Loucy (cell line): ENCODE measurements around the gene ZDHHC11.
"Not testable (repeated sequence)": the region's sequence is repeated elsewhere in the genome, so short reads cannot be mapped to it uniquely, and the experiment has no call there.

Experiments
- H2AFZ ChIP-seq: fragments of 200-600 bp; sonication (generic); 2 replicates; pipeline ENCODE4 v1.6.0; 2016; ENCODE audit warnings: antibody characterized with exemption, mild to moderate bottlenecking, low read length, moderate library complexity
- H3F3A ChIP-seq: fragments of 200-600 bp; 2 replicates; pipeline ENCODE4 v1.6.0; 2016; ENCODE audit warnings: antibody characterized with exemption, low read depth, mild to moderate bottlenecking
- H3K27me3 ChIP-seq: fragments of 200-600 bp; sonication (generic); 2 replicates; pipeline ENCODE4 v1.6.1; 2014; ENCODE audit warnings: low read length, mild to moderate bottlenecking; ENCODE audit not compliant: insufficient read depth, poor library complexity, severe bottlenecking
- H3K36me3 ChIP-seq: fragments of 200-600 bp; sonication (generic); 2 replicates; pipeline ENCODE4 v1.6.1; 2016; ENCODE audit warnings: low read length; ENCODE audit not compliant: insufficient read depth
- H3K4me1 ChIP-seq: fragments of 200-600 bp; sonication (generic); 2 replicates; pipeline ENCODE4 v1.5.1; 2014; ENCODE audit warnings: low read length, mild to moderate bottlenecking; ENCODE audit not compliant: insufficient read depth, poor library complexity, severe bottlenecking
- H3K4me2 ChIP-seq: fragments of 200-600 bp; sonication (generic); 2 replicates; pipeline ENCODE4 v1.6.0; 2014; ENCODE audit warnings: antibody characterized with exemption, low read length, low read depth, mild to moderate bottlenecking; ENCODE audit not compliant: poor library complexity, severe bottlenecking
- H3K4me3 ChIP-seq: fragments of 200-600 bp; sonication (generic); 2 replicates; pipeline ENCODE4 v1.5.1; 2014; ENCODE audit warnings: low read length, mild to moderate bottlenecking, mixed read lengths; ENCODE audit not compliant: poor library complexity, severe bottlenecking
- H3K79me2 ChIP-seq: fragments of 200-600 bp; sonication (generic); 2 replicates; pipeline ENCODE4 v1.6.1; 2014; ENCODE audit warnings: low read length; ENCODE audit not compliant: insufficient read depth
- H3K9ac ChIP-seq: fragments of 200-600 bp; sonication (generic); 2 replicates; pipeline ENCODE4 v1.6.0; 2014; ENCODE audit warnings: mild to moderate bottlenecking, low read depth, low read length, moderate library complexity; ENCODE audit not compliant: poor library complexity, severe bottlenecking
- H3K9me2 ChIP-seq: fragments of 200-600 bp; sonication (generic); replicated peaks from 2 replicates; pipeline ENCODE4 v1.6.1; 2016; ENCODE audit warnings: low read depth, low read length, mixed read lengths
- H3K9me3 ChIP-seq: fragments of 200-600 bp; sonication (generic); 2 replicates; pipeline ENCODE4 v1.6.1; 2014; ENCODE audit warnings: mild to moderate bottlenecking, antibody characterized with exemption, low read length, low read depth; ENCODE audit not compliant: insufficient read depth
- H4K20me1 ChIP-seq: fragments of 200-600 bp; sonication (generic); 2 replicates; pipeline ENCODE4 v1.6.0; 2014; ENCODE audit warnings: antibody characterized with exemption, low read length, mild to moderate bottlenecking; ENCODE audit not compliant: insufficient read depth, poor library complexity, severe bottlenecking

Gene ZDHHC11

GRCh38 chr5:841531-842401 is 9.0 kb downstream of the ZDHHC11 start:
- H3K27me3 ChIP-seq, H3K9me3 ChIP-seq, H3K9me2 ChIP-seq, H3K79me2 ChIP-seq, H3K4me3 ChIP-seq, H3K9ac ChIP-seq, H3K4me1 ChIP-seq, H2AFZ ChIP-seq, H3K4me2 ChIP-seq, H4K20me1 ChIP-seq, H3F3A ChIP-seq, H3K36me3 ChIP-seq: not testable (repeated sequence)

GRCh38 chr5:840974-841435 is 9.8 kb downstream of the ZDHHC11 start:
- H3K79me2 ChIP-seq, H2AFZ ChIP-seq, H3K9me2 ChIP-seq, H3K9ac ChIP-seq, H3K27me3 ChIP-seq, H4K20me1 ChIP-seq, H3K4me3 ChIP-seq, H3F3A ChIP-seq, H3K4me2 ChIP-seq, H3K9me3 ChIP-seq, H3K36me3 ChIP-seq, H3K4me1 ChIP-seq: not testable (repeated sequence)

GRCh38 chr5:840118-840973 is 10.4 kb downstream of the ZDHHC11 start:
- not testable (repeated sequence) for H3K36me3 ChIP-seq, H3K9me2 ChIP-seq, H3K27me3 ChIP-seq, H3K4me2 ChIP-seq, H3K4me1 ChIP-seq, H3K4me3 ChIP-seq, H4K20me1 ChIP-seq, H2AFZ ChIP-seq, H3K9me3 ChIP-seq, H3K9ac ChIP-seq, H3F3A ChIP-seq, H3K79me2 ChIP-seq

- H3K27me3 ChIP-seq, H3F3A ChIP-seq, H3K4me2 ChIP-seq, H4K20me1 ChIP-seq, H3K9me3 ChIP-seq, H3K4me1 ChIP-seq, H3K79me2 ChIP-seq, H3K36me3 ChIP-seq, H3K9ac ChIP-seq, H3K4me3 ChIP-seq, H2AFZ ChIP-seq, H3K9me2 ChIP-seq: not testable (repeated sequence)
These were observed 12.3 kb downstream of the ZDHHC11 start for GRCh38 chr5:838431-838851.

- H2AFZ ChIP-seq, H3K27me3 ChIP-seq, H3K4me2 ChIP-seq, H3K4me1 ChIP-seq, H3K79me2 ChIP-seq, H3F3A ChIP-seq, H4K20me1 ChIP-seq, H3K36me3 ChIP-seq, H3K9ac ChIP-seq, H3K4me3 ChIP-seq, H3K9me3 ChIP-seq, H3K9me2 ChIP-seq: not testable (repeated sequence)
These were observed 13.1 kb downstream of the ZDHHC11 start for GRCh38 chr5:837621-838121.

- H3K79me2 ChIP-seq, H3K9me3 ChIP-seq, H3K9me2 ChIP-seq, H3K27me3 ChIP-seq, H3K36me3 ChIP-seq, H4K20me1 ChIP-seq, H2AFZ ChIP-seq, H3K9ac ChIP-seq, H3K4me1 ChIP-seq, H3K4me3 ChIP-seq, H3F3A ChIP-seq, H3K4me2 ChIP-seq: not testable (repeated sequence)
These were observed 14.7 kb downstream of the ZDHHC11 start for GRCh38 chr5:835933-836612.

GRCh38 chr5:834013-834412 is 16.8 kb downstream of the ZDHHC11 start:
- not testable (repeated sequence) for H3K4me3 ChIP-seq

More at GRCh38 chr5:834013-834412, 16.8 kb downstream of the ZDHHC11 start:
- not testable (repeated sequence) for H3K4me2 ChIP-seq, H3K9me3 ChIP-seq, H4K20me1 ChIP-seq, H3K9me2 ChIP-seq, H3K36me3 ChIP-seq, H3K27me3 ChIP-seq, H2AFZ ChIP-seq, H3K9ac ChIP-seq, H3K79me2 ChIP-seq, H3K4me1 ChIP-seq, H3F3A ChIP-seq
